GM12878 (cell line): ENCODE measurements around the gene P2RY10. TPM values are rescaled to one million over a fixed set of nuclear protein-coding genes. Genes with fewer than 3 reads are reported as not detected.
A peak's percentile ranks its signal among the peaks of the same experiment; 100 is the strongest.

Source experiments
- BCL11A ChIP-seq: IDR thresholded peaks from 2 replicates; pipeline ENCODE4 v1.6.1; 2011; ENCODE audit warnings: low read depth, low read length
- BCL3 ChIP-seq: IDR thresholded peaks from 2 replicates; pipeline ENCODE4 v1.6.1; 2011; ENCODE audit warnings: borderline replicate concordance, low read depth, mild to moderate bottlenecking, moderate library complexity, low read length; ENCODE audit not compliant: insufficient read depth, poor library complexity, severe bottlenecking
- BHLHE40 ChIP-seq, 2 experiments: fragments of 450-650 bp in 1 of 2; IDR thresholded peaks; 2 replicates each; pipeline ENCODE4 v1.6.1; 2011 to 2017; ENCODE audit warnings: low read depth in 2 of 2, borderline replicate concordance in 1 of 2, improper control_type of control experiment in 1 of 2, low read length in 1 of 2, mild to moderate bottlenecking in 1 of 2
- CHD2 ChIP-seq: IDR thresholded peaks from 2 replicates; pipeline ENCODE4 v1.6.1; 2011; ENCODE audit warnings: low read depth, low read length, improper control_type of control experiment, borderline replicate concordance
- DPF2 ChIP-seq: fragments of 450-650 bp; IDR thresholded peaks from 2 replicates; pipeline ENCODE4 v1.6.1; 2017; ENCODE audit warnings: mild to moderate bottlenecking
- E4F1 ChIP-seq: fragments of 450-650 bp; IDR thresholded peaks from 2 replicates; pipeline ENCODE4 v1.6.1; 2018; ENCODE audit warnings: borderline replicate concordance, mild to moderate bottlenecking; ENCODE audit not compliant: partially characterized antibody
- EGR1 ChIP-seq, 2 experiments: IDR thresholded peaks; 1 replicate in 1 of 2; 2 replicates in 1 of 2; pipeline ENCODE4 v1.6.1; 2011 to 2012; ENCODE audit warnings: low read depth in 2 of 2, low read length in 2 of 2, borderline replicate concordance in 1 of 2, mild to moderate bottlenecking in 1 of 2, moderate library complexity in 1 of 2
- GABPA ChIP-seq: IDR thresholded peaks from 2 replicates; pipeline ENCODE4 v1.6.1; 2014; ENCODE audit warnings: antibody characterized with exemption, low read depth, mild to moderate bottlenecking, inconsistent platforms
- GATAD2B ChIP-seq: fragments of 450-650 bp; conservative IDR thresholded peaks from 2 replicates; pipeline ENCODE4 v1.6.1; 2017; ENCODE audit warnings: low read depth, mild to moderate bottlenecking, moderate library complexity
- IRF4 ChIP-seq: IDR thresholded peaks from 2 replicates; pipeline ENCODE4 v1.6.1; 2011; ENCODE audit warnings: low read depth, low read length
- MTA2 ChIP-seq: fragments of 450-650 bp; IDR thresholded peaks from 2 replicates; pipeline ENCODE4 v1.6.1; 2016; ENCODE audit warnings: low read depth, mild to moderate bottlenecking, moderate library complexity
- MYC ChIP-seq: IDR thresholded peaks from 2 replicates; pipeline ENCODE4 v1.6.1; 2011; ENCODE audit warnings: mild to moderate bottlenecking, low read length, moderate library complexity, inconsistent platforms; ENCODE audit not compliant: insufficient read depth, insufficient replicate concordance, insufficient read length, severe bottlenecking
- NBN ChIP-seq: fragments of 450-650 bp; IDR thresholded peaks from 2 replicates; pipeline ENCODE4 v1.6.1; 2016
- PML ChIP-seq: IDR thresholded peaks from 2 replicates; pipeline ENCODE4 v1.6.1; 2012; ENCODE audit warnings: low read length, inconsistent platforms
- POU2F2 ChIP-seq: IDR thresholded peaks from 3 replicates; pipeline ENCODE4 v1.6.1; 2011; ENCODE audit warnings: low read depth, mild to moderate bottlenecking, low read length, borderline replicate concordance
- RFX5 ChIP-seq: IDR thresholded peaks from 2 replicates; pipeline ENCODE4 v1.6.1; 2011; ENCODE audit warnings: low read depth, low read length, improper control_type of control experiment
- SKIL ChIP-seq: fragments of 450-650 bp; IDR thresholded peaks from 2 replicates; pipeline ENCODE4 v1.6.1; 2017; ENCODE audit warnings: mild to moderate bottlenecking, low read depth, inconsistent platforms; ENCODE audit not compliant: poor library complexity, severe bottlenecking
- SPI1 ChIP-seq: IDR thresholded peaks from 2 replicates; pipeline ENCODE4 v1.6.1; 2011; ENCODE audit warnings: low read depth, mild to moderate bottlenecking, low read length, moderate library complexity, borderline replicate concordance; ENCODE audit not compliant: insufficient read depth
- TCF3 ChIP-seq: IDR thresholded peaks from 2 replicates; pipeline ENCODE4 v1.6.1; 2012; ENCODE audit warnings: low read depth, mild to moderate bottlenecking, low read length, borderline replicate concordance; ENCODE audit not compliant: insufficient read depth
- TCF7 ChIP-seq: IDR thresholded peaks from 2 replicates; pipeline ENCODE4 v1.6.1; 2014; ENCODE audit warnings: antibody characterized with exemption, borderline replicate concordance
- polyA plus RNA-seq, 11 experiments: library from polyadenylated mRNA; depleted of rRNA in 4 of 11; unstranded in 6 of 11; stranded (reverse) in 5 of 11; fragments of >200 nt; fragmentation: Nextera tagmentation in 4 of 11; fragmentation: Illumina TruSeq in 1 of 11; extraction: Ambion mirVana in 4 of 11; extraction: Trizol in 1 of 11; gene quantifications; 1 replicate in 1 of 11; 2 replicates in 10 of 11; pipeline versions ENCODE4 v1.2.1 to v1.2.3, GENCODE V29; 2011 to 2016; ENCODE audit warnings: inconsistent platforms in 2 of 11, missing spikeins in 2 of 11, low read depth in 1 of 11
- total RNA-seq, 4 experiments: library from RNA; depleted of rRNA in 3 of 4; stranded (reverse); fragments of >200 nt in 3 of 4; fragmentation: Illumina TruSeq in 1 of 4; extraction: Trizol in 1 of 4; gene quantifications; 2 replicates each; pipeline versions ENCODE4 v1.2.1 to v1.2.3, GENCODE V29; 2013 to 2021
- TF ChIP-seq, protein P1 (sequence below): fragments of 450-650 bp; IDR thresholded peaks from 2 replicates; pipeline ENCODE4 v1.6.1; 2016; ENCODE audit warnings: mild to moderate bottlenecking

The P2RY10 gene
- total and polyA plus RNA-seq, 10 of the 15 experiments (the other 5 are each of a cell fraction or from before 2014, with no cell fraction given): 43.8 to 288 (median 72.1) TPM

DNA sequence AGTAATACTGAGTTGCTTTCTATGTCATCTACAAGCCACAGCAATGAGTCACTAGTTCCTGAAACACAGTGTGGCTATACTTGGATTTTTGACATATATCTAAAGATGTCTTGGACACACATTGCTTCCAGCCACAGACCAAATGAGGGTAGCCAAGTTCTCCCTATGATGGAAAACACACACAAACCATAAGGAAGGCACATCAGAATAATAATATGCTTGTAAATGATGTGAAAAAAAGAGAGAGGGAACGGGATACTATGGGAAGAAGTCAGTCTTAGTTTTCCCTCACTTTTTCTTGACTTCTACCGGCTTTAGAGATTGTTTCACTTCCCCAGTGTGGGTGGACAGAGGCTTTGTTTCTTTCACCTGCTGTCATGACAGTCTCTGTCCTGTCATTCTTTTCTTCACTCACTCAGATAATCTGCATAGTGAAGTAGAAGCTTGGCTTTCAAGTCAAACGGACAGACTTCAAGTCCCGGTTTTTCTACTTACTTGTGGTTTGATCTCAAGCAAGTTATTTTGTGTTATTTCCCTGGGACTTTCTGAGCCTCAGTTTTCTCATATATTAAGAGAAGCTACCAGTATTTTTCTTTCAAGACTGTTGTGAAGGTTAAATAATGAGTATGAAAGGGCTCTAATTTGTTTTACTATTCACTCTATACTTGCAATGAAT lies 34.7 kb downstream of the P2RY10 start (continued):
- TF ChIP-seq TCF7 (peak; percentile 34; the same call in 1 of the 2 replicates), SPI1 (peak; percentile 98), SKIL (peak; percentile 65), POU2F2 (peak; percentile 81; the same call in 1 of the 3 replicates), RFX5 (no peak), BCL11A (peak; percentile 83; the same call in 1 of the 2 replicates), GABPA (peak; percentile 37; the same call in 1 of the 2 replicates), PML (peak; percentile 62; the same call in 1 of the 2 replicates), E4F1 (no peak), TCF3 (0 out of 2 replicates have a peak, but pooled peaks have one; percentile 56), NBN (peak; percentile 57), EGR1 (IDR thresholded peaks at IDR 0.05; ENCODE audit: borderline replicate concordance in 1 of 2, low read depth in 2 of 2, low read length in 2 of 2) (peak in 1 of 2 experiments; percentile 77; a peak in 1 of 3 replicates), DPF2 (peak; percentile 97), BHLHE40 (IDR thresholded peaks at IDR 0.05; ENCODE audit: borderline replicate concordance in 1 of 2, low read depth in 2 of 2, low read length in 1 of 2) (no peak; a peak in 1 of 4 replicates), BCL3 (peak; percentile 51), GATAD2B (peak; percentile 58), IRF4 (0 out of 2 replicates have a peak, but pooled peaks have one; percentile 4), MYC (no peak), MTA2 (peak; percentile 85), CHD2 (peak; percentile 66; the same call in 1 of the 2 replicates)
- TF ChIP-seq, protein P1, sequence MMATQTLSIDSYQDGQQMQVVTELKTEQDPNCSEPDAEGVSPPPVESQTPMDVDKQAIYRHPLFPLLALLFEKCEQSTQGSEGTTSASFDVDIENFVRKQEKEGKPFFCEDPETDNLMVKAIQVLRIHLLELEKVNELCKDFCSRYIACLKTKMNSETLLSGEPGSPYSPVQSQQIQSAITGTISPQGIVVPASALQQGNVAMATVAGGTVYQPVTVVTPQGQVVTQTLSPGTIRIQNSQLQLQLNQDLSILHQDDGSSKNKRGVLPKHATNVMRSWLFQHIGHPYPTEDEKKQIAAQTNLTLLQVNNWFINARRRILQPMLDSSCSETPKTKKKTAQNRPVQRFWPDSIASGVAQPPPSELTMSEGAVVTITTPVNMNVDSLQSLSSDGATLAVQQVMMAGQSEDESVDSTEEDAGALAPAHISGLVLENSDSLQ: peak; percentile 89
